Uterus (tissue), 2 donors: ENCODE measurements around the gene UXS1.

Experiments used
- CTCF ChIP-seq, 4 experiments: fragments of 200-600 bp in 2 of 4; fragments of 450-650 bp in 2 of 4; sonication (generic) in 2 of 4; IDR thresholded peaks; one replicate each; pipeline ENCODE4 v1.5.1; 2016 to 2019; ENCODE audit warnings: antibody characterized with exemption in 4 of 4, mild to moderate bottlenecking in 2 of 4, moderate library complexity in 1 of 4
- POLR2A ChIP-seq, 2 donors: fragments of 450-650 bp; IDR thresholded peaks; one replicate each; pipeline ENCODE4 v1.6.1; 2016; ENCODE audit warnings: antibody characterized with exemption in 2 of 2, mild to moderate bottlenecking in 1 of 2, moderate library complexity in 1 of 2

DNA sequence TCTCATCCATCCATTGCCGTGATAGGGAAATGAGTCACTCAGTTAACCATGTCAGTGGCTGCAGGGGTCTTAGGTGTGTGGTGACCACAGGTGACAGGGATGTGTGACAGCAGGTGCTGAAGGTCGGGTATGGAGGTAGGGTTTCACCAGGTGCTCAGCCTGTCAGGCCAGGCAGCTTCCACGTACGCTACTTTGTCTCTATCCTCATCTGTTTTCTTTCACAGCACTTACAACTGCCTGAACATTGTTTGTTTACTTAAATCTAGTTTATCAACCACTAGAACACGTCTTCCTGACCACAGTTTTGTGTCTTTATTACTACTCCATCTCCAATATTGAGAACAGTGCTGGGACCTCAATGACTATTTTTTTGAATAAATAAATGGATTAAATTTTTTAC is 11.4 kb upstream of the UXS1 start:
- TF ChIP-seq CTCF (IDR thresholded peaks at IDR 0.05) (no peak), POLR2A (IDR thresholded peaks at IDR 0.05) (no peak)
